ENCODE results near the gene MCTS1.
A peak's percentile ranks its signal among the peaks of the same experiment; 100 is the strongest.
"Not testable (repeated sequence)": the region's sequence is repeated elsewhere in the genome, so short reads cannot be mapped to it uniquely, and the experiment has no call there.

MCTS1 gene

GRCh38 chrX:120585702-120586101 is 18.2 kb upstream of the MCTS1 start:
- Mint-ChIP-seq H3K4me1 (peaks cover 9% of the 10 kb centered on the region), H3K27me3 (no peaks in the 10 kb centered on the region), H3K4me3 (no peak overlapping the region), H3K27ac (no peak overlapping the region), H3K9me3 (no peaks in the 10 kb centered on the region)
- DNase-seq: no peak
- no peak for ATAC-seq

GRCh38 chrX:120604361-120604782 is 471 bp downstream of the MCTS1 start:
- no peaks in the 10 kb centered on the region for H3K27me3 Mint-ChIP-seq
- H3K4me3 Mint-ChIP-seq: peak overlapping the region; percentile 97 to 99
- DNase-seq (peak in 1 of 2 donors; percentile 19), ATAC-seq (peak; percentile 78)
- H3K4me1 Mint-ChIP-seq: no peaks in the 10 kb centered on the region
- peak overlapping the region; percentile 99 for H3K27ac Mint-ChIP-seq
- no peaks in the 10 kb centered on the region for H3K9me3 Mint-ChIP-seq

- no peaks in the 10 kb centered on the region for H3K27me3 Mint-ChIP-seq
- no peak overlapping the region for H3K27ac Mint-ChIP-seq
- no peak for DNase-seq
- H3K4me3 Mint-ChIP-seq: no peak overlapping the region
- no peaks in the 10 kb centered on the region for H3K9me3 Mint-ChIP-seq
- no peaks in the 10 kb centered on the region for H3K4me1 Mint-ChIP-seq
- ATAC-seq: no peak
These were observed 8.2 kb downstream of the MCTS1 start for GRCh38 chrX:120612086-120612485.

GRCh38 chrX:120614816-120615215 is 10.9 kb downstream of the MCTS1 start:
- Mint-ChIP-seq H3K27ac (no peak overlapping the region), H3K4me3 (no peak overlapping the region), H3K27me3 (no peaks in the 10 kb centered on the region), H3K4me1 (peaks cover 3% of the 10 kb centered on the region), H3K9me3 (no peaks in the 10 kb centered on the region)
- ATAC-seq (no peak), DNase-seq (no peak)

GRCh38 chrX:120617996-120618630 is 14.2 kb downstream of the MCTS1 start:
- DNase-seq: no peak
- no peak for ATAC-seq
- Mint-ChIP-seq H3K9me3 (no peaks in the 10 kb centered on the region), H3K4me1 (peaks cover 6% of the 10 kb centered on the region), H3K4me3 (no peak overlapping the region), H3K27ac (no peak overlapping the region), H3K27me3 (no peaks in the 10 kb centered on the region)

GRCh38 chrX:120625371-120625770 is 21.5 kb downstream of the MCTS1 start:
- no peak overlapping the region for H3K27ac Mint-ChIP-seq
- peak overlapping the region in 1 of 2 donors; percentile 9 for H3K4me3 Mint-ChIP-seq
- H3K27me3 Mint-ChIP-seq: no peaks in the 10 kb centered on the region
- no peaks in the 10 kb centered on the region for H3K9me3 Mint-ChIP-seq
- no peak for DNase-seq
- peaks cover 19% of the 10 kb centered on the region for H3K4me1 Mint-ChIP-seq
- ATAC-seq: no peak

GRCh38 chrX:120629667-120630537 is 26.0 kb downstream of the MCTS1 start, which contains the start of gene C1GALT1C1:
Gene C1GALT1C1, minus strand, starts transcription at chrX:120630054. Its CDS starts 2,888 bp downstream, at chrX:120627166.
- Mint-ChIP-seq H3K27ac (peak within 1 kb of the TSS; percentile 96 to 100), H3K4me1 (peaks cover 19% of the 10 kb centered on the region), H3K27me3 (no peaks in the 10 kb centered on the region), H3K4me3 (peak within 1 kb of the TSS; percentile 88 to 98), H3K9me3 (no peaks in the 10 kb centered on the region)
- ATAC-seq: peak; percentile 96
- peak; percentile 89 to 93 for DNase-seq

GRCh38 chrX:120638619-120639018 is 34.7 kb downstream of the MCTS1 start:
- no peak overlapping the region for H3K27ac Mint-ChIP-seq
- H3K4me1 Mint-ChIP-seq: no peaks in the 10 kb centered on the region
- no peak for ATAC-seq
- DNase-seq: no peak
- no peaks in the 10 kb centered on the region for H3K9me3 Mint-ChIP-seq
- no peak overlapping the region for H3K4me3 Mint-ChIP-seq
- H3K27me3 Mint-ChIP-seq: no peaks in the 10 kb centered on the region

- no peaks in the 10 kb centered on the region for H3K9me3 Mint-ChIP-seq
- H3K4me3 Mint-ChIP-seq: no peak overlapping the region
- ATAC-seq (no peak), DNase-seq (no peak)
- no peaks in the 10 kb centered on the region for H3K4me1 Mint-ChIP-seq
- H3K27me3 Mint-ChIP-seq: no peaks in the 10 kb centered on the region
- H3K27ac Mint-ChIP-seq: no peak overlapping the region
These were observed 39.0 kb downstream of the MCTS1 start for GRCh38 chrX:120642871-120643270.

- ATAC-seq (no peak), DNase-seq (no peak)
- H3K4me1 Mint-ChIP-seq: no peaks in the 10 kb centered on the region
- no peaks in the 10 kb centered on the region for H3K27me3 Mint-ChIP-seq
- H3K9me3 Mint-ChIP-seq: no peaks in the 10 kb centered on the region
- no peak overlapping the region for H3K4me3 Mint-ChIP-seq
- no peak overlapping the region for H3K27ac Mint-ChIP-seq
These were observed 43.2 kb downstream of the MCTS1 start for GRCh38 chrX:120647127-120647526.

- H3K9me3 Mint-ChIP-seq, ATAC-seq, DNase-seq, H3K4me1 Mint-ChIP-seq, H3K4me3 Mint-ChIP-seq, H3K27ac Mint-ChIP-seq, H3K27me3 Mint-ChIP-seq: not testable (repeated sequence)
These were observed 48.4 kb downstream of the MCTS1 start for GRCh38 chrX:120652256-120652655.

GRCh38 chrX:120653000-120653399 is 49.1 kb downstream of the MCTS1 start:
- H3K9me3 Mint-ChIP-seq: no peaks in the 10 kb centered on the region
- H3K27me3 Mint-ChIP-seq: no peaks in the 10 kb centered on the region
- ATAC-seq (no peak), DNase-seq (no peak)
- H3K27ac Mint-ChIP-seq: no peak overlapping the region
- peak overlapping the region in 1 of 2 donors; percentile 6 for H3K4me3 Mint-ChIP-seq
- H3K4me1 Mint-ChIP-seq: no peaks in the 10 kb centered on the region

- peaks cover 7% of the 10 kb centered on the region for H3K4me1 Mint-ChIP-seq
- no peak overlapping the region for H3K4me3 Mint-ChIP-seq
- H3K27me3 Mint-ChIP-seq: no peaks in the 10 kb centered on the region
- ATAC-seq (no peak), DNase-seq (no peak)
- no peak overlapping the region for H3K27ac Mint-ChIP-seq
- no peaks in the 10 kb centered on the region for H3K9me3 Mint-ChIP-seq
These were observed 56.7 kb downstream of the MCTS1 start for GRCh38 chrX:120660637-120661036.

All from stimulated activated naive CD8-positive, alpha-beta T cell treated with anti-CD3 and anti-CD28 coated beads, Interleukin-15, amount 100 ng/mL, for 72 hours (primary cell).